Measurements from ENCODE around the gene TMC3.
"Not testable (repeated sequence)": the region's sequence is repeated elsewhere in the genome, so short reads cannot be mapped to it uniquely, and the experiment has no call there.

TMC3 gene

GRCh38 chr15:81346611-81347010, 27.4 kb downstream of the TMC3 start:
- DNase-seq (ENCODE audit: low read depth), result no peak

GRCh38 chr15:81343371-81343770, 30.6 kb downstream of the TMC3 start:
- DNase-seq (ENCODE audit: low read depth), result no peak

DNA sequence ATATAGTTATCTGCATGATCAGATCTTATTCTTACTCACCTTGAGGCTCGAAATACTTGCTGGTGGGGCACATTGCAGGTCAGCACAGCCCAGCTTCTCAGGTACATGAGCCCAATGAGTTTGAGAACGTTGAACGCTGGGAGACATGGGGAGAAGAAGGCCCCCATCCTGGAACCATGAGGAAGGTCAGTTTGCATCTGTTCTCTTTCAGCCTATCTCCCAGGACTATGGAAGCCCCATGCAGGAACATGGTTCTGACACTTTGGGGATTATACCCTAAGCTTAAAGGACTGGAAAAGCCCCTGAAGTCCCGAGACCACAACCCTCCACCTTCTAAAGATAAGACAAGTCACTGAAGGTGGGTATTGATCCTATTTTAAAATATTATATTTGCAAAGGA, 32.7 kb downstream of the TMC3 start:
- no peak for DNase-seq (ENCODE audit: low read depth)

- DNase-seq (ENCODE audit: low read depth), result no peak
These were observed 34.2 kb downstream of the TMC3 start for GRCh38 chr15:81339851-81340250.

GRCh38 chr15:81339321-81339720, 34.7 kb downstream of the TMC3 start:
- no peak for DNase-seq (ENCODE audit: low read depth)

- peak; percentile 86 for DNase-seq (ENCODE audit: low read depth)
These were observed 35.6 kb downstream of the TMC3 start for GRCh38 chr15:81338170-81339007.

DNA sequence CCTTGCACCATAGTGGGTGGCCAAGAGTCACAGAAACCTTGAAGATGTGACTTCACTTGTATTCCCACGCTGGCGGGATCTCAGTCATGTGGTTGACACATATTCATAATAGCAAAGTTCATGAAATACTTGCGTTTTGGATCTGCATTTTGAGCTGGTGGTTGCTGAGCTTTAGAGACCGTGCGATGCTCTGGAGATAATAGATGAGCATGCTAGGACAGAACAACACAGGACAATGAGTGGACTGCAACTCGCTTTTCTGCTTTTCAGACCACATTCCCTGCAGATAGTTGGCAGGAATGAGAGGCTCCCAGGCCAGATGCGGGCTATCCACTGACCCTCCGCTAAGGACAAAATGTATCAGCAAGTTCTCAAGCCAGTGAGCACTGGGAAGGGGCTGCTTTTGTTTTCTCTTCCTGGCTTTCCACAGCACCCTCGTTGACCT, 36.3 kb downstream of the TMC3 start:
- no peak for DNase-seq (ENCODE audit: low read depth)

- DNase-seq (ENCODE audit: low read depth), result no peak
These were observed 36.8 kb downstream of the TMC3 start for GRCh38 chr15:81337241-81337640.

DNA sequence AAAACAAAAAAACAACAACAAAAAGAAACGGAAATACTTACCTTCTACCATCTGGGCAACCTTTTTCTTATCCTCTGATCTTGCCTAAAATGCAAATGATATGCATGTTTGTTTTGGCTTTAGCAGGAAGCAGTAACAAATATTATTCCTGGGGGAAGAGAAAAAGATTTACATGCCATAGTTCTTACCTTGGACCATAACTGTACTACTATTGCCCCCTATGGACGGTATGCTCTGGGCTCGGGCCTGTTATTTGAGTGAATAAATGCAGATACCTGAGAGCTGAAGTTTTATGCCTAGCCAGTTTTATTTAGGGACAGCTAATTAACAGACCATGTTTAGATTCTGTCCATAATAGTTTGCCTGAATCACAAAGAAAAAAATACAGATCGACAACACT, 37.4 kb downstream of the TMC3 start:
- DNase-seq (ENCODE audit: low read depth), result peak; percentile 15

DNA sequence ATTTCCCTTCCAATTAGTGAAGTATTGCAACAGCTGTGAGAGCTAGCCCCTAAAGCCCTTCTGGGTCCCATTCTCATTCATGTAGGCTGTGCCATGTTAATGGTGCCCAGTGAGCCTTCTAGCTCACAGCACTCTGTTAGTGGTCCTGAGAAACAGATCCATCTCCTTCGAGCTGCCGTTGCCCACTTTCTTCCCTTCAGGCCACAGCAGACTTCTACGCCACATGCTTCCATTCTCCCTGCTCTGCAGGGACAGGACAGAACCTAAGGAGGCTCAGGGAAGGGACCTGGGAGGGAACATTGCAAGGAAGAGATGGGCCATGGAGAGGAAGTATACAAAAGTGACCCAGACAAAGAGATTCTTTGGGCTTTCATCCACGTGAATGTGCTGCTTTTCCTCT, 38.4 kb downstream of the TMC3 start:
- no peak for DNase-seq (ENCODE audit: low read depth)

GRCh38 chr15:81334768-81335435, 39.1 kb downstream of the TMC3 start:
- no peak for DNase-seq (ENCODE audit: low read depth)

DNA sequence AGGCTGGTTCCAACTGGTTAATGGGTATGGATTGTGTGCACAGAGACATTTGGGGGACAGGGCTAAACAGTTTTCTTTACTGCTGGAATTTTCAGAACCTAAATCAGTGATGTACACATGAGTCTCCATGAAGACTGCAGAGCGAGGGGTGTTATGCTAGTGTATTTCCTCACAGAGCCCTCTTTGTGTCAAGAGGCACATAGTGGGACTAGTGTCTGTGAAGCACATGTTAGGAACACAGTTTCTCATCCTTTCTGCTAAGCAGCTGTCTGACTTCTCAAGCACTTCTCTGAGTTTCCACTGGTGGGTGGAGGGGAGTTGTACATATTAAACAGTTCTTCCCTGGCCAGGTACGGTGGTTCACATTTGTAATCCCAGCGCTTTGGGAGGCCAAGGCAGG, 40.6 kb downstream of the TMC3 start:
- no peak for DNase-seq (ENCODE audit: low read depth)

GRCh38 chr15:81332326-81332725, 41.7 kb downstream of the TMC3 start:
- no peak for DNase-seq (ENCODE audit: low read depth)

DNA sequence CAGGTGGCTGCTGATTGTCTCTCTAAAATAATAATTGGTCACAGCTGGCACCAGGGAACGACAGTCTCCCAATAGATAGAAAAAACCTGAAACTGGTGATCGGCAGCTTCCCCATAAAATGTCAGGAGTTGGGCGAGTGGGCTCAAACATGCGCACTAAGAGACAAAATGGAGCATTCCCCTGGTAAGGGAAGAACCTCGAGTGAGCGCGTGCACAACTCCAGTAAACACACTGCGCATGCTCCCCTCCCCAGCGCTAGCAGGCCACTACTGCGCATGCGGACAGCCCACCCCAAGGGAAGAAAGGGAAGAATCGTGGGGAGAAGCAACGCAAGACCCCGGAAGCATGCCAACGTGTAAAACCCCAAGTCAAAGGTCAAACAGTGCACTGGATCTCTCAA, 42.4 kb downstream of the TMC3 start:
- no peak for DNase-seq (ENCODE audit: low read depth)

DNA sequence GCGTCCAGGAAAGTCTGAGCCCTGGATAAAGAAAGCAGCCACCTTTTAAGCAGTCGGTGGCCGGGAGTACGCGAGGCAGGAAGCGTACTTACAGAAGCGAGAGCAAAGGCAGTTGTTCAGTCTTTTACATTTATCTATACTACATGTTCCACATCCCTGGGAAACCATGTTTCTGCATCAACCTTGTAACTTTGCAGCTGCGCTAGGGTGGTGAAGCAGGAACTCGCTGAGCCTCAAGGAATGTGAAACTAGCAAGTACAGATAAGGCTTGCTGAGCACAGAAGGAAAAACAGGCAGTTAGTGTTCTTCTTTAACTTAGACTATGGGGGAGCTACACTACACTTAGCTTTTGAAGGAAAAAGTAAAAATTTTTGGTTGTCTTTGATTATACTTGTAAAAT, 42.9 kb downstream of the TMC3 start:
- not testable (repeated sequence) for DNase-seq (ENCODE audit: low read depth)

- DNase-seq (ENCODE audit: low read depth), result no peak
These were observed 43.5 kb downstream of the TMC3 start for GRCh38 chr15:81330366-81331090.

- DNase-seq (ENCODE audit: low read depth), result no peak
These were observed 44.6 kb downstream of the TMC3 start for GRCh38 chr15:81329446-81329845.

DNA sequence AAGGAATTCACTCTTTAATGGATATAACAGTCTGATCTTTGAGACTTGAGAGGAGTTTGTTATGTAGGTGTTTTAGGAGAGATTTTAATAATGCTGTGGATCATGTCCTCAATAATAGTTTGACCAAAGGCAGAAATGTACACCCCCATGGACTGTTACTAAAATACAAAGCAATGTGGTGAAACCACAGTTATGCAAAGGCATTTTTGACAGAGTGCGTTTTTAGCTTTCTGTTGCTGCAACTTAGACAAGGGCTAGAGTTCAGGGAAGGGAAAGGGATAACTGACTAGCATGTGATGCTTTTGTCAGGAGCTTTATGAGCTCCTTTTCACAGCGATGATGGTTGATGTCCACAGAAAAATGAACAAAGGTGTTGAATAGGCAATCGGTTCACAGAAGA, 46.5 kb downstream of the TMC3 start:
- DNase-seq (ENCODE audit: low read depth), result peak; percentile 77

DNA sequence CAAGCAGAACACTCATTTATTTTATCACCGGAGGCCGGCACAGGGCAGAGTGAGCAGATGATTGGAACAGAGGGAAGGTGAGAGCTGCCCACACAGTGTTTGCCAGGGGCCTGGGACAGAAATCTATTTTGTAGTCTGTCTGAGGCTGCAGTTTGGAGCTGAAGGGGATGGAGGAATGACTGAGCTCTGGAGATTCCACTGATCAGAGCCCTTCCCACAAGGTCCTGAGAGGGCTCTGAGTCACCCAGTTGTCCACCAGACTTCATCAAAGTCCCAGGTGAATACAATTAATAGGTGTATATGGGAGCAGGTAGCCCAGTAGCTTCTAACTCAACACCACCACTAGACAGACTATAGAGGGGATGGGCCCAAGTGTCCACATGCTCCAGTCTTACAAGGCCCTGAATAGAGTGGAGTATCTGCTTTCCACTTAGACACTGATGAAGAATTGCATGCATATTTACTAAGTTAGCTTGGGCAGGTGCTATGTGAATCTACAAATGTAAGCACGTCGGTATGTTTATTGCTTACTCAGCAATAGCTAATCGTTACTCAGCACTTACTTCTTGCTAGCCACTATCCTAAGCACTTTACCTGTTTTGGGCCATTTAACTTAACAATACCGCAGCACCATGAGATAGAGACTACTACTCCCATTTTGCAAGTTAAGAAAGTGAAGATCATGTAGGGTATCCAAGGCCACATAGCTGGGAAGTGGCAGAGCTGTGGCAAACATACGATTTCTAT, 47.4 kb downstream of the TMC3 start:
- no peak for DNase-seq (ENCODE audit: low read depth)

DNA sequence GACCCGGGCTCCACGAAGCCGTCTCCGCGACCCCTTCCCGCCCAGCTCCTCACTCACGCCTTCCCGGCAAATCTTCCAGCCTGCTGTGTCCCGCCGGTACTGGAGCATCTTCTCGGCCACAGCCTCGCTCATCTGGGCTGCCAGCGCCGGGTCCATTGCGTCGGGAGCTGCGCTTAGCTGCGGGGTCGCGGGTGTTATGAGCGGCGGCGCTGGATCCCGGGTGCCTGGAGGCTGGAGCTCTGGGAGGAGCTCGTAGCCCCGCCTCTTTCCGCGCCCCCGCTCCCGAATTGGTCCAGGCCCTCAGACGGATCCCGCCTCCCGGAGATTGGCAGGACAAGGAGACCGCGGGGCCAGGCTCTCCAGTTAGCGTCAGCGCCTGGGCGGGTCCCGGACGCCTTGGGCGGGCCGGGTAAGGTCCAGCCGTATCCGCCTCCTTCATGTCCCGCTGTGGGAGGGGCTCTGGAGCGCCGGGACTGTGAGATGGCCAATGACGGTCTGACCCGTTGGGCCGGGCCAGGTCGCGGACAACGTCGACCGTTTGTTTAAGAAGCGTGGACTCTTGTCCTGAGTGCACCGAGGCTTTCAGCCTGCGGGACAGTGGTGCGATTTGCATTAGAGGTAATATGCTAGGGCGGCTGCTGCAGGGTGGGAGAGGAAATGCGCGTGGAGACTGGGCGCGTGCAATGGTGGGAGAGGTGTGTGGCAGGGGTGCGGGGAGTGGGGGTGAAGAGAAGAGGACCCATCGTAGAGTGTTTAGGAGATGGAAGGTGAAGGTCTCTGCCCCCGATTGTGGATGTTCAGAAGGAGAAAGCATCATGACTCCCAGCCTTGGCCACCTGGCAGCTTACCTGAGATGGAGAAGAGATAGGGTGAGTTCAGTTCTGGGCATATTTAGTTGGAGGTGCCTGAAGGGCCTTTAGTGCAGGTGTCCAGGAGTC, 49.8 kb downstream of the TMC3 start, which contains the start of gene STARD5:
Gene STARD5, minus strand, starts transcription at position 198 of the 938 bp plus-strand sequence. Its CDS starts 42 bp downstream, at position 156.
- peak; percentile 96 for DNase-seq (ENCODE audit: low read depth)

GRCh38 chr15:81323559-81323943, 50.5 kb downstream of the TMC3 start:
- no peak for DNase-seq (ENCODE audit: low read depth)

Measured in fibroblast of gingiva (primary cell).